ENCODE measurements around the gene HMGXB4.

HMGXB4 gene

GRCh38 chr22:35264986-35265385 is 7.7 kb downstream of the HMGXB4 start:
- DNase-seq, result no peak

DNA sequence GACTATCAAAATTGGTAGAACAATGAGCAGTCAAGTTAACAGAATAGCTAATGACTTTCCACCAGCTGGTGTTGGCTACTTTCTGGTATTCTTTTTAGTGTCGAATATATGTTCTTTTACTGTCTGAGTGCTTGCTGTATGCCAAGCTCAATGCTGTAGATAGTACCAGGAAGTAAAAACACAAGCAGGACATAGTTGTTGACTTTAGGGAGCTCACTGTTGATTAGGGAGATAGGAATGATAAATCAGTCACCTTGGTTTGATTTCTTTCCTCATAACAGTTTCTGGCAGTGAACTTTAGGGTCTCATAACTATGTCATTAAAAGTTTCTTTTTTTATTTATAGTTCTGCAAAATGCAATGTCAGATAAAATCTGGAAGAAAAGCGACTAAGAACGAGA is 9.0 kb downstream of the HMGXB4 start:
- DNase-seq, result no peak

DNA sequence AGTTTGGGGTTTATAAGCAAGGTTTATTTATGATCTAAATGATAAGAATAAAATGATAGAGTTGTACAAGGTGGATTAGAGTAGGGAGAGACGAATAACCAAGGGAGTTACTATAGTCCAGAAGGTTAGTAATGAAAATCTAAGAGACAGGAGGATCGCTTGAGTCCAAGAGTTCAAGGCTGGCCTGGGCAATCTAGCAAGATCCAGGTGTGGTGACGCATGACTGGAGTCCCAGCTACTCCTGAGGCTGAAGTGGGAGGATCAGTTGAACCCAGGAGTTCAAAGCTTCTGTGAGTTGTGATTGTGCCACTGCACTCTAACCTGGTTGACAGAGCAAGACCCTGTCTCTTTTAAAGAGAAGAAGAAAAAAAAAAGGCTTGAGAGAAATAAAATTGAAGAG is 12.3 kb downstream of the HMGXB4 start:
- DNase-seq, result no peak

DNA sequence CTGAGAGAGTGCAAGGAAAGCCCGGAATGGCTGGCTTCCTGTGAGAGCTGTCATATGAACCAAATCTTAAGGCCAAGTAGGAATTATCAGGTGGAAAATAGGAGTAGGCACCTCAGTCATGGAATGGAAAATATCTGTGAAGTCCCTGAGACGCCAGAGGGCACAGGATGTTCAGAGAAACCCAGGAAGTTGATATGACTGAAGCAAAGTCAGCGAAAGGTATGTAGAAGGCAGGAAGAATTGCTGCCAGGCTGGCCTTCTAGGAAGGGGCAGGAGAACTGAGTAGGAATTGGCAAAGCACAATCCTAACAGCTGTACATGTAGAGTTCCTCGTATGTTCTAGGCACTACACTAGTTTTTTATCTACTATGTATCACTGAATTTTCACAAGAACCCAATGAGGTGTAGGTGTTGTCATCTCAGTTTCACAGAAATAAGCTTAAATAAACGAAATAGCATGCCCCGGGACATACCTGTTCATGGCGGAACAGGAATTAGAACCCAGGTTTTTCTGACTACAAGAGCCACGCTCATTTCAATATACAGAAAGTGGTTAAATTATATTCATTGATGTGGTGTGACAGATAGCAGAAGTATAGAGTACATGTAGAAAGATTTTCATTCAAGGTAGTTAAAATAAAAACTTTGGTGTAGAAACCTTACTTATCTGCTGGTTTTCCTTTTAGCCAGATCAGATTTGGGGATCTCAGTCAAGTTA is 17.0 kb downstream of the HMGXB4 start:
- DNase-seq, result no peak

- DNase-seq, result no peak
Measured at GRCh38 chr22:35275580-35275979, 18.3 kb downstream of the HMGXB4 start.

DNA sequence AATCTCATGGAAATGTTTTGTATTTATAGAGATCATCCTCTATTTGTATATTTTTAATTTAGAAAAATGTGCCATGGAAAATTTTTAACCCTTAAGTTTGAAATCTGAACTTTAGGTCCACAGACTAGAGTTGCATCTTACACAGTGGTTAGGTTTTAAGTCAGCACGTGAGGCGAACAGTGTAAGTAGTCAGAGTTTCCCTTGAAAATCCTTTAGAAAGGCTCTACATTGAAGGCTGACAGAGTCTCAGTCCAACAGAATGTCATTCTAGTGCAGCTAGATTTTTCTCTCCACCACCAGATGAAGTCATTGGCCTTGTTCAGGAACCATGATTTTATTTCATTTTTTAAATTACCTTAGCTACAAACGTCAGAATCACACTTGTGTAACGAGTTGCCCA is 18.7 kb downstream of the HMGXB4 start:
- no peak for DNase-seq

GRCh38 chr22:35288116-35288515 is 30.8 kb downstream of the HMGXB4 start:
- no peak for DNase-seq

GRCh38 chr22:35292786-35293185 is 35.5 kb downstream of the HMGXB4 start:
- DNase-seq, result no peak

- DNase-seq, result no peak
Measured at GRCh38 chr22:35296051-35296450, 38.8 kb downstream of the HMGXB4 start.

- DNase-seq, result no peak
Measured at GRCh38 chr22:35299217-35299672, 42.0 kb downstream of the HMGXB4 start.

GRCh38 chr22:35299673-35300499 is 42.6 kb downstream of the HMGXB4 start, which contains the start of gene TOM1:
Gene TOM1 (plus strand): TSS chr22:35299894. CDS start chr22:35299929, 35 bp downstream.
- peak; percentile 95 for DNase-seq

DNA sequence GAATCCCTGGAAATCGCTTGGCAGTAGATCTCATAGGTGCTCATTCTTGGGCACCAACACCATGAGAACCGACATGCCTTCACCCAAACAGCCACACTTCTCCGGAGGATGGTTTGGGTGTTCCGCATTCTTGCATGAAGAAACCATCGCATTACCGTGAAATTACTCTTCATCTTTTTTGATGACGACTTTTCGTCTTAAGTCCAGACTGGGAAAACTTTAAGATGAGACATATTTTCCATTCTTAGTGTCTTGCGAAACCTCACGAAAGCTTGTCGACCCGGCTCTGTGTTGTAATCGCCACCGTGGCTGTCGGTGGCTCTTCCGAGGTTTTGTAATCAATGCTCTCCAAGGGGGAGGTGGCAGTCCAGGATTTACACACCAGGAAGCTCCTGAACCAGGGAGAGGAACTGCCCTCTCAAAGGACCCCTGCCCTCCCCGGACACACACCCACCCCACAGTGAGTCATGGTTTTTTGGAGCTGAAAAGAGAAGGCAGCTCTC is 44.1 kb downstream of the HMGXB4 start:
- DNase-seq, result peak; percentile 39

GRCh38 chr22:35303029-35303624 is 45.8 kb downstream of the HMGXB4 start:
- DNase-seq, result no peak

DNA sequence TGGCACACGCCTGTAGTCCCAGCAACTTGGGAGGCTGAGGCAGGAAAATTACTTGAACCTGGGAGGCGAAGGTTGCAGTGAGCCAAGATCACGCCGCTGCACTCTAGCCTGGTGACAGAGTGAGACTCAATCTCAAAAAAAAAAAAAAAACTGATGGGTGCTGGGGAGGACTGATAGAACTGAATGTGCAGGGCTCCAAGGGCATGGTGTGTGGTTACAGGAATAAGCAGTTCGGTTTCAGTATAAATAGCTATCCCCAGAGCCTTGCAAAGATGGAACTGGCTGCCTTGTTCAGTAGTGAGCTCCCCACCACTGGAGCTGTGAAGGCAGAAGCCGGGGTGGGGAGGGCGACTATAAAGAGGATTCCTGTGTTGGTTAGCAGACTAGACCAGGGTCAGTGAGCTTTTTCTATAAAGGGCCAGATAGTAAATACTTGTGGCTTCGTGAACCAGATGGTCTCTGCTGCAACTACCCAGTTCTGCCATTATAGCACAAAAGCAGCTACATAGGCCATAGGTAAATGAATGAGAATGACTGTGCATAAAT is 48.3 kb downstream of the HMGXB4 start:
- DNase-seq, result no peak

- no peak for DNase-seq
Measured at GRCh38 chr22:35306350-35306967, 49.2 kb downstream of the HMGXB4 start.

DNA sequence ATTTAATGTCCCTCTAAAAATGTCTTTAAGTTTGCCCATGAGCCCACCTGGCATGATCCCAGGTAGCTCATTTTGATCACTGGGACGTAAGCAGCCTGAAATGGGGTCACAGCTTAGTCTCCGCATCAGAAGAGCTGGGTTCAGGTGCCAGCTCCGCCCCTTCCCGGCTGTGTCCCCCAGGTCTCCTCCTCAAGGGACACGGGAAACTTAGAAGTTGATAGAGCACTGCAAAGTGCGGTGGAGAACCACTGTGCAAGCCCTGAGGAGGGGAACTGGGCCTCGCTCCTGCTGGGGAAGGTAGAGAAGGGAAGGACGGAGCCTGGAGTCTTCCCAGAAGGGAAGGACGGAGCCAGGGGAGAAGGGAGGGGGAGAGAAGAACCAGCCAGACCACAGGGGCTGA is 50.1 kb downstream of the HMGXB4 start:
- no peak for DNase-seq

- no peak for DNase-seq
Measured at GRCh38 chr22:35307892-35308291, 50.6 kb downstream of the HMGXB4 start.

GRCh38 chr22:35308480-35309021 is 51.3 kb downstream of the HMGXB4 start:
- DNase-seq, result no peak

DNA sequence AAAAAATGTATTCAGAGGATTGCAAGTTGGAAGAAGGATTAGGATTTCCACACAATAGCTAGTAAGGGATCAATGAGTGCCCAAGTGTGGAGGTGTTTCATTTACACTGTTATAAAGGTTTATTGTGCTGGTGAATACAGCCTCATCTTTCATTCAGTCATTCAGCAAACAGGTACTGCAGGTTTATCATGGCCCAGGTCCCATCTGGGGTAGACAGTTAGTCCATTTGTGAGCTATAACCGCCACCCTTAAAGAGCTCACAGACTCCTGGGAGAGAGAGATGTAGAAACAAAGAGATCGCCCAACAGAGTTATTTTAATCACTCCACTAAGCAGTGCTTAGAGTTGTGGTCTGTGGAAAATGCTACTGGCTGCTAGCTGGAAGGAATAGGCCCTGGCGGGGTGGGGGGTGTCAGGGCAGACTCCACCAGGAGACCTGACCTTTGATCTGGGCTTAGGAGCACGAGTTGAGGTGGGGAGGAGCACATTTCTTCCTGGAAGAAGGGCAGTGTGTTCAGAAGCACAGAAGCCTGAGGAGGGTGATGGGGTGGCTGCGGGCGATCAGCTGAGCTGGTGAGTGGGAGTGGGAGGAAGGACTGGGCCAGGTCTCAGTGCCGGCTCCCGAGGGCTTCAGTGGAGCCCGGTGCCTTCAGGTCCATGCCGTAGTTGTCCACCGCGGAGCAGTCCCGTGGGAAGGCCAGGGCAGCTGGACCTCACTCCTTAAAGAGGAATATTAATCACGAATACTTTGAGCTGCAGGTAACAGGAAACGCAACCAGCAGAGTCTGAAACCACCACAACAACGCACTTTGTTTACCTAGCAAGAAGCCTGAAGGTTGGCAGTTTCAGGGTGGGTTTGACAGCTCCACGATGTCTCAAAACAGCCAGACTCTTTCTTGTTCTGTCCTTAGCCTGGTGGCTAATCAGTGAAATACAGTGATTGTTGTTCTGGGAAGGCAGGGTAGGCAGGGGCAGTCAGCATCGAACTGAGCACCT is 53.6 kb downstream of the HMGXB4 start:
- no peak for DNase-seq

GRCh38 chr22:35311551-35311999 is 54.3 kb downstream of the HMGXB4 start:
- DNase-seq, result no peak

Data from T1000 (cell line).